NCI-H748 treated with DMSO at 0.1 percent for 48 hours (cell line): ENCODE measurements around the gene GNAI3.

Experiments used
- DNase-seq: peaks from one replicate; lab custom pipeline; 2025; lab: John Stamatoyannopoulos, UW

The GNAI3 gene

GRCh38 chr1:109637446-109637845 lies 89.0 kb downstream of the GNAI3 start:
- DNase-seq, result no peak

- no peak for DNase-seq
These were observed 90.8 kb downstream of the GNAI3 start for GRCh38 chr1:109639063-109639840.

GRCh38 chr1:109639841-109640184 lies 91.4 kb downstream of the GNAI3 start:
- no peak for DNase-seq

GRCh38 chr1:109640285-109640865 lies 92.0 kb downstream of the GNAI3 start:
- DNase-seq, result peak; percentile 9

GRCh38 chr1:109641078-109641740 lies 92.8 kb downstream of the GNAI3 start:
- no peak for DNase-seq

- DNase-seq, result no peak
These were observed 93.4 kb downstream of the GNAI3 start for GRCh38 chr1:109641861-109642260.

GRCh38 chr1:109642626-109643025 lies 94.2 kb downstream of the GNAI3 start:
- no peak for DNase-seq

- peak; percentile 63 for DNase-seq
These were observed 95.2 kb downstream of the GNAI3 start for GRCh38 chr1:109643385-109644230.

- DNase-seq, result no peak
These were observed 96.3 kb downstream of the GNAI3 start for GRCh38 chr1:109644670-109645069.

- no peak for DNase-seq
These were observed 101.1 kb downstream of the GNAI3 start for GRCh38 chr1:109649491-109649914.

- no peak for DNase-seq
These were observed 102.2 kb downstream of the GNAI3 start for GRCh38 chr1:109650609-109651008.

GRCh38 chr1:109652402-109652801 lies 104.0 kb downstream of the GNAI3 start:
- DNase-seq, result no peak

GRCh38 chr1:109653306-109653705 lies 104.9 kb downstream of the GNAI3 start:
- no peak for DNase-seq

GRCh38 chr1:109654519-109654918 lies 106.1 kb downstream of the GNAI3 start:
- DNase-seq, result no peak

- peak; percentile 38 for DNase-seq
These were observed 107.5 kb downstream of the GNAI3 start, which contains the start of gene GSTM4 for GRCh38 chr1:109655615-109656519. GSTM4 (plus strand) TSS chr1:109656099; CDS start chr1:109656390, 291 bp downstream.

- DNase-seq, result no peak
These were observed 109.0 kb downstream of the GNAI3 start for GRCh38 chr1:109657395-109657794.

GRCh38 chr1:109657970-109658369 lies 109.6 kb downstream of the GNAI3 start:
- DNase-seq, result no peak

- no peak for DNase-seq
These were observed 110.2 kb downstream of the GNAI3 start for GRCh38 chr1:109658533-109659042.

- DNase-seq, result no peak
These were observed 110.7 kb downstream of the GNAI3 start for GRCh38 chr1:109659145-109659544.

- DNase-seq, result no peak
These were observed 111.7 kb downstream of the GNAI3 start for GRCh38 chr1:109659997-109660690.
